ENCODE measurements around the gene ERCC1. TPM values are rescaled to one million over a fixed set of nuclear protein-coding genes. Genes with fewer than 3 reads are reported as not detected.

ERCC1 gene
- total and polyA plus RNA-seq, 2 of the 13 experiments (the other 11 are each of a cell fraction or from before 2014, with no cell fraction given), result 40.0 to 66.4 TPM

DNA sequence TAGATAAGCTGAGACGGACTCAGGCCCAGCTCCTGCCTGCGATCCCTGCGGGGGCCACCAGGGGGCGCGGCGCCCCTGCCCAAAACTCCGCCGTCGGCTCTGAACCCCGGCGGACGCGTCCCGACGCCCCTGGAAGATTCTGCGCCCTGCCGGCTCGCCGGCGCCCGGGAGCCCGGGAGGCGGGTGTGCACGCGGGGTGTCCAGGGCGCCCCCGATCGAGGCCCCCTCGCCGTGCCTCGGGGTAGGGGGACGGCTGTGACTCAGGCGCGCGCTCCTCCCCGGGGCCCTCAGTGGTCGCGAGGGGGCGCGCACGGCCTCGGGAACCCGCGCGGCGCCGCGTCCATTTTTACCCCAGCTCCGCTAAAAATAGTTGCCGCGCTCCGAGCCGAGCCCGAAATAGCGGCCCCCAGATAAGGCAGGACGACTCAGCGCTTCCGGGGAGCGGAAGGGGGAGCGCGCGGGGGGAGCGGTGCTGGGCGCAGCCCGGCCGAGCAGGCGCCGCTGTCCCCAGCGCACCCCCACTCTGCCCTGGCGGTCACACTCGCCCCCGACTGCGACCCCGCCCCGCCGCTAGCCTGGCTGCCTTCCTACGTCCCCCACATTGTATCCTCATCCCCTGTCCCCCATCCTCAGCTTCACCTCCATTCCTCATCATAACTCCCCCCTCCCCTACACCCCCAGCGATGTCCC is 16.0 kb upstream of the ERCC1 start (continued):
- TF ChIP-seq, protein P1, sequence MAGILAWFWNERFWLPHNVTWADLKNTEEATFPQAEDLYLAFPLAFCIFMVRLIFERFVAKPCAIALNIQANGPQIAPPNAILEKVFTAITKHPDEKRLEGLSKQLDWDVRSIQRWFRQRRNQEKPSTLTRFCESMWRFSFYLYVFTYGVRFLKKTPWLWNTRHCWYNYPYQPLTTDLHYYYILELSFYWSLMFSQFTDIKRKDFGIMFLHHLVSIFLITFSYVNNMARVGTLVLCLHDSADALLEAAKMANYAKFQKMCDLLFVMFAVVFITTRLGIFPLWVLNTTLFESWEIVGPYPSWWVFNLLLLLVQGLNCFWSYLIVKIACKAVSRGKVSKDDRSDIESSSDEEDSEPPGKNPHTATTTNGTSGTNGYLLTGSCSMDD (CRISPR knock-in tag; IDR thresholded peaks at IDR 0.05), result no peak
- TF ChIP-seq, protein P2, sequence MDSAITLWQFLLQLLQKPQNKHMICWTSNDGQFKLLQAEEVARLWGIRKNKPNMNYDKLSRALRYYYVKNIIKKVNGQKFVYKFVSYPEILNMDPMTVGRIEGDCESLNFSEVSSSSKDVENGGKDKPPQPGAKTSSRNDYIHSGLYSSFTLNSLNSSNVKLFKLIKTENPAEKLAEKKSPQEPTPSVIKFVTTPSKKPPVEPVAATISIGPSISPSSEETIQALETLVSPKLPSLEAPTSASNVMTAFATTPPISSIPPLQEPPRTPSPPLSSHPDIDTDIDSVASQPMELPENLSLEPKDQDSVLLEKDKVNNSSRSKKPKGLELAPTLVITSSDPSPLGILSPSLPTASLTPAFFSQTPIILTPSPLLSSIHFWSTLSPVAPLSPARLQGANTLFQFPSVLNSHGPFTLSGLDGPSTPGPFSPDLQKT (CRISPR knock-in tag; IDR thresholded peaks at IDR 0.05; ENCODE audit: borderline replicate concordance), result no peak
- TF ChIP-seq, protein P3, sequence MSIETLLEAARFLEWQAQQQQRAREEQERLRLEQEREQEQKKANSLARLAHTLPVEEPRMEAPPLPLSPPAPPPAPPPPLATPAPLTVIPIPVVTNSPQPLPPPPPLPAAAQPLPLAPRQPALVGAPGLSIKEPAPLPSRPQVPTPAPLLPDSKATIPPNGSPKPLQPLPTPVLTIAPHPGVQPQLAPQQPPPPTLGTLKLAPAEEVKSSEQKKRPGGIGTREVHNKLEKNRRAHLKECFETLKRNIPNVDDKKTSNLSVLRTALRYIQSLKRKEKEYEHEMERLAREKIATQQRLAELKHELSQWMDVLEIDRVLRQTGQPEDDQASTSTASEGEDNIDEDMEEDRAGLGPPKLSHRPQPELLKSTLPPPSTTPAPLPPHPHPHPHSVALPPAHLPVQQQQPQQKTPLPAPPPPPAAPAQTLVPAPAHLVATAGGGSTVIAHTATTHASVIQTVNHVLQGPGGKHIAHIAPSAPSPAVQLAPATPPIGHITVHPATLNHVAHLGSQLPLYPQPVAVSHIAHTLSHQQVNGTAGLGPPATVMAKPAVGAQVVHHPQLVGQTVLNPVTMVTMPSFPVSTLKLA (IDR thresholded peaks at IDR 0.05), result no peak
- TF ChIP-seq, protein P4, sequence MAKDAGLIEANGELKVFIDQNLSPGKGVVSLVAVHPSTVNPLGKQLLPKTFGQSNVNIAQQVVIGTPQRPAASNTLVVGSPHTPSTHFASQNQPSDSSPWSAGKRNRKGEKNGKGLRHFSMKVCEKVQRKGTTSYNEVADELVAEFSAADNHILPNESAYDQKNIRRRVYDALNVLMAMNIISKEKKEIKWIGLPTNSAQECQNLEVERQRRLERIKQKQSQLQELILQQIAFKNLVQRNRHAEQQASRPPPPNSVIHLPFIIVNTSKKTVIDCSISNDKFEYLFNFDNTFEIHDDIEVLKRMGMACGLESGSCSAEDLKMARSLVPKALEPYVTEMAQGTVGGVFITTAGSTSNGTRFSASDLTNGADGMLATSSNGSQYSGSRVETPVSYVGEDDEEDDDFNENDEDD (CRISPR knock-in tag; IDR thresholded peaks at IDR 0.05; ENCODE audit: borderline replicate concordance), result peak; percentile 35; the same call in 1 of the 2 replicates
- TF ChIP-seq THAP11 (CRISPR knock-in tag; IDR thresholded peaks at IDR 0.05) (peak; percentile 58), SNAI1 (CRISPR knock-in tag; IDR thresholded peaks at IDR 0.05; ENCODE audit: borderline replicate concordance) (no peak), SCMH1 (CRISPR knock-in tag; IDR thresholded peaks at IDR 0.05; ENCODE audit: borderline replicate concordance) (no peak), ZIK1 (CRISPR knock-in tag; IDR thresholded peaks at IDR 0.05; ENCODE audit: borderline replicate concordance, low read depth) (no peak), CREM (IDR thresholded peaks at IDR 0.05) (no peak), CREM (CRISPR knock-in tag; IDR thresholded peaks at IDR 0.05) (no peak), ZNF33B (CRISPR knock-in tag; IDR thresholded peaks at IDR 0.05) (no peak), ZNF12 (CRISPR knock-in tag; IDR thresholded peaks at IDR 0.05) (no peak)
- TF ChIP-seq, protein P5, sequence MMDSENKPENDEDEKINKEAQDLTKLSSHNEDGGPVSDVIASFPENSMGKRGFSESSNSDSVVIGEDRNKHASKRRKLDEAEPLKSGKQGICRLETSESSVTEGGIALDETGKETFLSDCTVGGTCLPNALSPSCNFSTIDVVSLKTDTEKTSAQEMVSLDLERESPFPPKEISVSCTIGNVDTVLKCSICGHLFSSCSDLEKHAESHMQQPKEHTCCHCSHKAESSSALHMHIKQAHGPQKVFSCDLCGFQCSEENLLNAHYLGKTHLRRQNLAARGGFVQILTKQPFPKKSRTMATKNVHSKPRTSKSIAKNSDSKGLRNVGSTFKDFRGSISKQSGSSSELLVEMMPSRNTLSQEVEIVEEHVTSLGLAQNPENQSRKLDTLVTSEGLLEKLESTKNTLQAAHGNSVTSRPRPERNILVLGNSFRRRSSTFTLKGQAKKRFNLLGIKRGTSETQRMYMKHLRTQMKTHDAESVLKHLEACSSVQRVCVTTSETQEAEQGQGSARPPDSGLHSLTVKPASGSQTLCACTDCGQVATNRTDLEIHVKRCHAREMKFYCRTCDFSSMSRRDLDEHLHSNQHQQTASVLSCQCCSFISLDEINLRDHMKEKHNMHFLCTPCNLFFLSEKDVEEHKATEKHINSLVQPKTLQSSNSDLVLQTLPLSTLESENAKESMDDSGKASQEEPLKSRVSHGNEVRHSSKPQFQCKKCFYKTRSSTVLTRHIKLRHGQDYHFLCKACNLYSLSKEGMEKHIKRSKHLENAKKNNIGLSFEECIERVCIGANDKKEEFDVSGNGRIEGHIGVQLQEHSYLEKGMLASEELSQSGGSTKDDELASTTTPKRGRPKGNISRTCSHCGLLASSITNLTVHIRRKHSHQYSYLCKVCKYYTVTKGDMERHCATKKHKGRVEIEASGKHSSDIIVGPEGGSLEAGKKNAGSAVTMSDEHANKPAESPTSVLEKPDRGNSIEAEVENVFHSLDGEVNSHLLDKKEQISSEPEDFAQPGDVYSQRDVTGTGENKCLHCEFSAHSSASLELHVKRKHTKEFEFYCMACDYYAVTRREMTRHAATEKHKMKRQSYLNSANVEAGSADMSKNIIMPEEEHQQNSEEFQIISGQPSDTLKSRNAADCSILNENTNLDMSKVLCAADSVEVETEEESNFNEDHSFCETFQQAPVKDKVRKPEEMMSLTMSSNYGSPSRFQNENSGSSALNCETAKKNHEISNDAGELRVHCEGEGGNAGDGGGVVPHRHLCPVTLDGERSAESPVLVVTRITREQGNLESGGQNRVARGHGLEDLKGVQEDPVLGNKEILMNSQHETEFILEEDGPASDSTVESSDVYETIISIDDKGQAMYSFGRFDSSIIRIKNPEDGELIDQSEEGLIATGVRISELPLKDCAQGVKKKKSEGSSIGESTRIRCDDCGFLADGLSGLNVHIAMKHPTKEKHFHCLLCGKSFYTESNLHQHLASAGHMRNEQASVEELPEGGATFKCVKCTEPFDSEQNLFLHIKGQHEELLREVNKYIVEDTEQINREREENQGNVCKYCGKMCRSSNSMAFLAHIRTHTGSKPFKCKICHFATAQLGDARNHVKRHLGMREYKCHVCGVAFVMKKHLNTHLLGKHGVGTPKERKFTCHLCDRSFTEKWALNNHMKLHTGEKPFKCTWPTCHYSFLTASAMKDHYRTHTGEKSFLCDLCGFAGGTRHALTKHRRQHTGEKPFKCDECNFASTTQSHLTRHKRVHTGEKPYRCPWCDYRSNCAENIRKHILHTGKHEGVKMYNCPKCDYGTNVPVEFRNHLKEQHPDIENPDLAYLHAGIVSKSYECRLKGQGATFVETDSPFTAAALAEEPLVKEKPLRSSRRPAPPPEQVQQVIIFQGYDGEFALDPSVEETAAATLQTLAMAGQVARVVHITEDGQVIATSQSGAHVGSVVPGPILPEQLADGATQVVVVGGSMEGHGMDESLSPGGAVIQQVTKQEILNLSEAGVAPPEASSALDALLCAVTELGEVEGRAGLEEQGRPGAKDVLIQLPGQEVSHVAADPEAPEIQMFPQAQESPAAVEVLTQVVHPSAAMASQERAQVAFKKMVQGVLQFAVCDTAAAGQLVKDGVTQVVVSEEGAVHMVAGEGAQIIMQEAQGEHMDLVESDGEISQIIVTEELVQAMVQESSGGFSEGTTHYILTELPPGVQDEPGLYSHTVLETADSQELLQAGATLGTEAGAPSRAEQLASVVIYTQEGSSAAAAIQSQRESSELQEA (CRISPR knock-in tag; IDR thresholded peaks at IDR 0.05; ENCODE audit: not compliant biosample characterization), result no peak
- TF ChIP-seq, protein P6, sequence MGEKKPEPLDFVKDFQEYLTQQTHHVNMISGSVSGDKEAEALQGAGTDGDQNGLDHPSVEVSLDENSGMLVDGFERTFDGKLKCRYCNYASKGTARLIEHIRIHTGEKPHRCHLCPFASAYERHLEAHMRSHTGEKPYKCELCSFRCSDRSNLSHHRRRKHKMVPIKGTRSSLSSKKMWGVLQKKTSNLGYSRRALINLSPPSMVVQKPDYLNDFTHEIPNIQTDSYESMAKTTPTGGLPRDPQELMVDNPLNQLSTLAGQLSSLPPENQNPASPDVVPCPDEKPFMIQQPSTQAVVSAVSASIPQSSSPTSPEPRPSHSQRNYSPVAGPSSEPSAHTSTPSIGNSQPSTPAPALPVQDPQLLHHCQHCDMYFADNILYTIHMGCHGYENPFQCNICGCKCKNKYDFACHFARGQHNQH (CRISPR knock-in tag; IDR thresholded peaks at IDR 0.05), result peak; percentile 65; the same call in 1 of the 2 replicates
